NT2/D1 (cell line): ENCODE results near the gene CTXN1.

Experiments used
- SUZ12 ChIP-seq: IDR thresholded peaks from 2 replicates; pipeline ENCODE4 v1.6.1; 2011; ENCODE audit not compliant: insufficient read length, insufficient read depth; ENCODE audit errors: extremely low read depth
- YY1 ChIP-seq: IDR thresholded peaks from 2 replicates; pipeline ENCODE4 v1.6.1; 2011; ENCODE audit not compliant: insufficient read length, insufficient read depth
- ZNF274 ChIP-seq: IDR thresholded peaks from 2 replicates; pipeline ENCODE4 v1.6.1; 2011; ENCODE audit warnings: mild to moderate bottlenecking, low read depth, low read length

- TF ChIP-seq YY1 (no peak), ZNF274 (no peak), SUZ12 (no peak)
Observed at GRCh38 chr19:7920519-7921301, 5.2 kb downstream of the CTXN1 start.
